Muscle layer of colon (tissue), 2 donors: ENCODE measurements around the gene PDIA5.
"Not testable (repeated sequence)": the region's sequence is repeated elsewhere in the genome, so short reads cannot be mapped to it uniquely, and the experiment has no call there.

Experiments
- H3K27ac ChIP-seq: one replicate; pipeline ENCODE4 v1.7.0; 2013; ENCODE audit warnings: low read depth, mild to moderate bottlenecking, low read length, moderate library complexity
- H3K27me3 ChIP-seq, 2 donors: one replicate each; pipeline ENCODE4 v1.7.0; 2013; ENCODE audit warnings: low read length in 2 of 2, mild to moderate bottlenecking in 2 of 2; ENCODE audit not compliant: insufficient read depth in 2 of 2, control insufficient read depth in 1 of 2
- H3K36me3 ChIP-seq: one replicate; pipeline ENCODE4 v1.7.0; 2013; ENCODE audit warnings: mild to moderate bottlenecking, low read length; ENCODE audit not compliant: insufficient read depth
- H3K4me1 ChIP-seq: one replicate; pipeline ENCODE4 v1.7.0; 2013; ENCODE audit warnings: mild to moderate bottlenecking, low read length; ENCODE audit not compliant: insufficient read depth
- H3K4me3 ChIP-seq, 2 donors: one replicate each; pipeline ENCODE4 v1.7.0; 2013; ENCODE audit warnings: low read length in 2 of 2, low read depth in 1 of 2, mild to moderate bottlenecking in 1 of 2, moderate library complexity in 1 of 2
- H3K9ac ChIP-seq: one replicate; pipeline ENCODE4 v1.7.0; 2013; ENCODE audit warnings: low read length
- H3K9me3 ChIP-seq: one replicate; pipeline ENCODE4 v1.7.0; 2013; ENCODE audit warnings: mild to moderate bottlenecking, low read length
- donor health status: abdominal sarcoma.
- donor health status: Adenocarcinoma of cecum.

Gene PDIA5

DNA sequence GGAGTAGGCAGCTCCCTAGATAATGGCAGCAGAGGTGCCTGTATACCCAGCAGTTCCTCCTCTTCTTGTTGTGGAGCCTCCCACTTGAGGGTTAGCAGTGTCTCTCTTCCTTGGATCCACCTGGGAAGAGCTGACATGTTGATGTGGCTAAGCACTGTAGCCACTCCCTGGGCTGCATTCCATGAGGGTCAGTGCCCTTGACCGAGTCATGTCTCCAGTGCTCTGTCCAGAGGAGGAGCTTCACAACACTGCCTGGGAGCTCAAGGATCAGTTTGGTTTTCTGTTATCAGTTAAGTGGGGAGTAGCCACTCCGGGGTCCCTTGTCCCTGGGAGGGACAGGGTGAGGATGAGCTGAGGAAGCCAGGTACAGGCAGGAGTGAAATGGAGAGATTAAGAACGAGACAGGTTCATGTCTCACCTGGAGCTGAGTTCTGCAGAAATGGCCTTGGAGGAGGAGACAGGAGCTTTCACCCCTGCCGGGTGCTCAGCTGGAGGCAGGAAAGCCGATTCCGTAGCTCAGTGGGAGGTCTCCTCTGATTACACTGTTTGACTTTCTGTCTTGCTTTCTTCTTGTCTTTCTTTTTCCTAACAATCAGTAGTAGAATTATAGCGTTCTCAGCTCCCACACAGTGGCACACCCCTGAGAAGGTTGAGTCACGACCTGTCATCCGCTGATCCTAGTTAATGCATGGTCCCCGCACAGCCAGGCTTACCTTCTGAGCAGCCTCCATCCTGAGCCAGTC lies 77.0 kb downstream of the PDIA5 start:
- peaks cover 27% of the 10 kb centered on the region for H3K36me3 ChIP-seq

DNA sequence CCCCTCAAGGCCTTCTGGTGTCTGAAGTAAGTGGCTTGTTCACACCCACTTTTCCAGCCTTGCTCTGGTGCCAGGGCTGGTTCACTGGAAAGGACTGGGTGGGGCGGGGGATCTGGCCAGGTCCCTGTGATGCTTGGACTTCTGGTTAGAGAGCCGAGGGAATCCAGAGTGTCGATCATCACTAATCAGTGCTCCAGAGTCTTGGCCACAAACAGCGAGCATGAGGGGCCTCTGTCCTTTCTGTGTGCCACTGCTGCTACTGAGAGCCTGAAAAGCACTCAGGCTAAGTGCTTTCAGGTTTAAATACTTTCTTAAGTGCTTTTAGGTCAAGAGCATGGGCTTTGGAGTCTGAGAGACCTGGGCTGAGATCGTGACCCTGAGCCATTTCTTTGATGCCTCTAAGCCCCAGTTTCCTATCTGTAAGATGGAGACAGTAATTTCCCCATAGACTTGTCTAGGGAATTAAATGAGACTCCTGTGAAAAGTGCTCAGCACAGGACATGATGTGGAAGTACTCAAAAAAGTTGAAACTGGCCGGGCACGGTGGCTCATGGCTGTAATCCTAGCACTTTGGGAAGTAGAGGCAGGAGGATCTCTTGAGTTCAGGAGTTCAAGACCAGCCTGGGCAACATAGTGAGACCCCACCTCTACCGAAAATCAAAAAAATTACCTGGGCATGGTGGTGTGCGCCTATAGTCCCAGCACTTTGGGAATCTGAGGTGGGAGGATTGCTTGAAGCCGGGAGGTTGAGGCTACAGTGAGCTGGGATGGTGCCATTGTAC lies 81.1 kb downstream of the PDIA5 start:
- Histone ChIP-seq H3K27ac (no peak overlapping the region), H3K36me3 (peaks cover 33% of the 10 kb centered on the region), H3K9ac (no peak overlapping the region), H3K4me1 (no peaks in the 10 kb centered on the region), H3K9me3 (no peaks in the 10 kb centered on the region), H3K27me3 (no peaks in the 10 kb centered on the region), H3K4me3 (no peak overlapping the region)

More for the DNA sequence above, 77.0 kb downstream of the PDIA5 start:
- Histone ChIP-seq H3K9me3 (no peaks in the 10 kb centered on the region), H3K9ac (no peak overlapping the region), H3K4me3 (no peak overlapping the region), H3K4me1 (no peaks in the 10 kb centered on the region), H3K27me3 (no peaks in the 10 kb centered on the region), H3K27ac (no peak overlapping the region)

DNA sequence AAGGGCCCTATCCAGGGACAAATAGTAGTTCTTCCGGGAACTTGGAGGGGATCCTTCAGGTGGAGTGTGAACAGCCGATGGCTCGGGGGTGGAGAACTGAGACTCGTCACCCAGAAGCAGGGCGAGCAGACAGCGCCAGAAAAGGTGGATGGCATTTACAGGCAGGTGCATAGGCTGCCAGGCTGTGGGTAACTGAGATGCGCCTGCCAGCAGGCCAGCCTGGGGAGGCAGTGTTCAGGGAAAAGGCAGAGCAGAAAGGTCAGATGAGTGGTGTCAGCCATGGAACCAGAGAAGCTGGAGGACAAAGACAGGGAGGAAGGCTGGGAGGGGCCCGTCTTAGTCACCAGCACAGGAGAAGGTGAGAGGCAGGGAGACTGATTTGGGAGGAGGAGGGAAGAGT lies 81.9 kb downstream of the PDIA5 start:
- H3K9ac ChIP-seq: no peak overlapping the region
- peaks cover 33% of the 10 kb centered on the region for H3K36me3 ChIP-seq
- no peaks in the 10 kb centered on the region for H3K4me1 ChIP-seq
- H3K4me3 ChIP-seq: no peak overlapping the region
- H3K9me3 ChIP-seq: no peaks in the 10 kb centered on the region
- no peak overlapping the region for H3K27ac ChIP-seq
- H3K27me3 ChIP-seq: no peaks in the 10 kb centered on the region

DNA sequence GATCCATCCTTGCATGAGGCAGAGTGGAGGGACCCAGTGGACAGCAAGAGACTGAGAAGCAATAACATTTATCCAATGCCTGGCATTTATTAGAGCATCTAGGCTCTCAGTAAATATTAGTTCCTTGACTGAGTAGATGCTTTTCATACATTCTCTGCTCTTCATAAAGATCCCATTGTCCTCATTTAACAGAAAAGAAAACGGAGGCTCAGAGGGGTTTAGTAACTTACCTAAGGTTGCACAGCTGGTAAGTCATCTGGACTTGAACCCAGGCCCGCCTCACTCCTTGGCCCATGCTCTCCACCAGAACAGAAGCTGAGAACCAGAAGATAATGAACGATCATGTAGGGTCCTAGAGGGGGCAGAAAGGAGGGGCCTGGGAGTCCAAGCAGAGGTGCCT lies 82.7 kb downstream of the PDIA5 start:
- peaks cover 33% of the 10 kb centered on the region for H3K36me3 ChIP-seq

GRCh38 chr3:123150449-123151215 lies 83.8 kb downstream of the PDIA5 start:
- H3K4me1 ChIP-seq: no peaks in the 10 kb centered on the region
- no peaks in the 10 kb centered on the region for H3K27me3 ChIP-seq
- H3K27ac ChIP-seq: no peak overlapping the region
- H3K4me3 ChIP-seq: no peak overlapping the region
- peaks cover 31% of the 10 kb centered on the region for H3K36me3 ChIP-seq
- H3K9ac ChIP-seq: no peak overlapping the region
- no peaks in the 10 kb centered on the region for H3K9me3 ChIP-seq

More for the DNA sequence above, 82.7 kb downstream of the PDIA5 start:
- Histone ChIP-seq H3K27ac (no peak overlapping the region), H3K9me3 (no peaks in the 10 kb centered on the region), H3K4me3 (no peak overlapping the region), H3K4me1 (no peaks in the 10 kb centered on the region), H3K27me3 (no peaks in the 10 kb centered on the region), H3K9ac (no peak overlapping the region)

- H3K9ac ChIP-seq: no peak overlapping the region
- no peaks in the 10 kb centered on the region for H3K9me3 ChIP-seq
- H3K4me1 ChIP-seq: no peaks in the 10 kb centered on the region
- H3K27ac ChIP-seq: no peak overlapping the region
- no peaks in the 10 kb centered on the region for H3K27me3 ChIP-seq
- H3K4me3 ChIP-seq: no peak overlapping the region
- H3K36me3 ChIP-seq: peaks cover 26% of the 10 kb centered on the region
These were observed 84.5 kb downstream of the PDIA5 start for GRCh38 chr3:123151251-123151705.

GRCh38 chr3:123151853-123152420 lies 85.1 kb downstream of the PDIA5 start:
- H3K4me3 ChIP-seq, H3K27me3 ChIP-seq, H3K27ac ChIP-seq, H3K9me3 ChIP-seq, H3K4me1 ChIP-seq, H3K9ac ChIP-seq: not testable (repeated sequence)
- peaks cover 24% of the 10 kb centered on the region for H3K36me3 ChIP-seq

DNA sequence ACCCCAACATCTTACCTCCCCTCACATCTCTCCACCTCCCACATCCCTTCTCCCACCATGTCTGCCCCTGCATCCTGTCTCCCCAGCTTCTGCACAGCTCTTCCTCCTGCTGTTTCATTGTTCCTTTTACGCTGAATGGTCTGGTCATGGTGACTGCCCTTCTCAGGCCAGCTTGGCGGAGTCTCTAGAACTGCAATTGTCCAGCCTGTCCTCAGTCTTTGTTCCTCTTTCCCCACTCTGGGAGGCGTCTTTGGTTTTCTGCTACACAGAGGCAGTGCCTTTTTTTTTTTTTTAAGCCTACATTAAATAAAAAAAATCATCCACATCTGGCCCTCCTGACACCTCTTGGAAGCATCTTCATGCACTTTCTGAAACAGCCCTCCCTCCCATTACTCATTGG lies 85.9 kb downstream of the PDIA5 start:
- Histone ChIP-seq H3K9me3 (no peaks in the 10 kb centered on the region), H3K36me3 (peaks cover 27% of the 10 kb centered on the region), H3K4me1 (no peaks in the 10 kb centered on the region), H3K27ac (no peak overlapping the region), H3K27me3 (no peaks in the 10 kb centered on the region), H3K9ac (no peak overlapping the region), H3K4me3 (no peak overlapping the region)

GRCh38 chr3:123153125-123154019 lies 86.5 kb downstream of the PDIA5 start:
- Histone ChIP-seq H3K27ac (no peak overlapping the region), H3K27me3 (no peaks in the 10 kb centered on the region), H3K9me3 (no peaks in the 10 kb centered on the region), H3K36me3 (peaks cover 23% of the 10 kb centered on the region), H3K9ac (no peak overlapping the region), H3K4me3 (no peak overlapping the region), H3K4me1 (no peaks in the 10 kb centered on the region)

GRCh38 chr3:123154020-123154985 lies 87.5 kb downstream of the PDIA5 start:
- Histone ChIP-seq H3K4me1 (no peaks in the 10 kb centered on the region), H3K9ac (no peak overlapping the region), H3K27ac (no peak overlapping the region), H3K36me3 (peaks cover 19% of the 10 kb centered on the region), H3K4me3 (no peak overlapping the region), H3K9me3 (no peaks in the 10 kb centered on the region), H3K27me3 (no peaks in the 10 kb centered on the region)
